CD4-positive, alpha-beta T cell treated with Interleukin-17A for 1 hour (primary cell): ENCODE data around the gene RAB17.

Source experiments
- DNase-seq: peaks from one replicate; pipeline ENCODE4 v3.0.0-alpha.2; 2020

Gene RAB17

GRCh38 chr2:237556773-237557632 lies 33.5 kb downstream of the RAB17 start:
- no peak for DNase-seq

GRCh38 chr2:237555560-237555959 lies 35.0 kb downstream of the RAB17 start:
- DNase-seq = no peak

DNA sequence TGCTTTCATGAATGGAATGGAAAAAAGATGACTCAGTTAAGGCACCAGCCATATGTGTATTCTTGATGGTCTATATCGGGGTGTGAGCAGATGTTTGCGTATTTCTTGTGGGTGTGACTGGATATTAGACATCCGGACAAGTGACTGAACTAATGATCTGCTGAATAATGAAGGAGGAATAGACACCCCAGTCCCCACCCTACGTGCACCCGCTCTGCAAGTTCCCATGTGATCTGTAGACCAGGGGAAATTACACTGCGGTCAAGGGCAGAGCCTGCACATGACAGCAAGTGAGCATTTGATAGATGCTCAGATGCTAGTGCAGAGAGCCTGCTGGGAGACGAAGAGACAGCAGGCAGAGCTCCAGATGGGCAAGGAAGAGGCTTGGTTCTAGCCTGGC lies 36.6 kb downstream of the RAB17 start:
- DNase-seq = no peak

DNA sequence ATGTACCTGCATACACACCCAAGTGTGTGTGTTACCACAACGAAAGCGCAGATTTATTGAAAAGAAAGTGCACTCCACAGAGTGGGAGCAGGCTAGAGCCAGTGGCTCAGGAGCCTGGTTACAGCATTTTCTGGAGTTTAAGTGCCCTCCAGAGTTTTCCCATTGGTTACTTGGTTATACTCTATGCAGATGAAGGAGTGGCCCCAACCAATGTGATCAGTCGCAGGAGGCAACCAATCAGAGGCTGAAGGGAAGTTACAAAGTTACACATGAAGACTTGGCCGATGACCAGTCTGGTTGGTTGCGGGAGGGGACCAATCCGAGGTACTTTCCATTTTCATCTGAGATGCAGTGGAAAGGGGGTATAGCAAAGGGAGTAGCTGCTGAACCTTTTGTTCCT lies 37.6 kb downstream of the RAB17 start:
- DNase-seq = no peak

DNA sequence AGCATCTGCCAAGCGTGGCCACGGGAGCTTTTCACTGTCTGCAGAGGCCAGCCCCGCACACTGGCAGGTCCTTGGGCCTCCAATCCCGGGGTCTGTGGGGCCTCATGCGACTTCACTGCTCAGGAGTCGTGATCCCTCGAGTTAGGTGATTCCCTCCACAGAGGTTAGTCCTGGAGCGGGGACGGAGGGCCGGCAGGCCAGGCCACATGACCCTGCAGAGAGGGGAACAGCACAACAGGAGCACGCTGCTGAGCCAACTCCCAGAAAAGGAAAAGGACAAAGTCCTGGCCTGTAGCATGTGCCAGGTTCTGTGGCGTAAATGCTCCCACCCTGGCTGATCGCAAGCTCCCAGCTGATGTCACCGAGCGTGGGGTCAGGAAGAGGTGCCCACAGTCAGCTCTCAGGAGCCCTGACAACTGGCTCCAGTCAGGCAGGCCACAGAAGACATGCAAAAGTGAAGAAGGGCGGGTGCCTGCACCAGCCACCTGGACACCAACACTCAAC lies 39.4 kb downstream of the RAB17 start:
- DNase-seq = no peak

DNA sequence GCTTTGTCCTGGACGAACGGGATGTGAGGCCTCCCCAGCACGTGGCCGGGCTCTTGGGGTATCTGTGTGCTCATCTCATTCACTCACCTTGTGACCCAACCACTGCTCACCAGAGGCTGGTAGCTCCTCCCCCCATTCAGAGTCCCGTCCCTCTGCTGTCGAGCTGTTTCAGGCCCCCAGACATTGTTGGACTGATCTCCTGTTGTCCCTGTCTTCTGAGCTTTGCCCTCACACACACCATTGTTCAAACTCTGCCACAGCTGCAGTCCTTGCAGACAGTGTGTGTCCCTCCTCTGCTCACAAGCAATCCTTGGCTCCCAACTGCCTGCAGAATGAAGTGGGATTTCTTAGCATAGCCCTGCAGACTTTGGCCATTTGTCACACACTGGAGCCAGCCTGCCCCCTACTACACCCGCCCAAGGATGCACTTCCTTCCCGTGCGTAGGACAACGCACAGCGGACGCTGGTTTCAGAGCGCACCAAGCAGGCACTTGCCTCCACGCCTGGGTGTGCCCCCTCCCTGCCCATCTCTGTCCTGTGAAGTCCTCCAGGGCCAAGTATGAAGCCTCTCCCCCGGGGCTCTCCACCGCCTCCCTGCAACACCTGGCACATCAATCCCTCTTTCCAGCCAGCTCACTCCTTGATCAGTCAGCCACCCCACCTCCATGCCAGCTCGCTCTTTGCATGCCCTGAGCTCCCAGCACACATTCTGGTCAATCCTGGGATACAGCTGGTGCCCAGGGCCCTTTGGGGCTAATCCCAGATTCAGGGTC lies 40.7 kb downstream of the RAB17 start:
- no peak for DNase-seq

DNA sequence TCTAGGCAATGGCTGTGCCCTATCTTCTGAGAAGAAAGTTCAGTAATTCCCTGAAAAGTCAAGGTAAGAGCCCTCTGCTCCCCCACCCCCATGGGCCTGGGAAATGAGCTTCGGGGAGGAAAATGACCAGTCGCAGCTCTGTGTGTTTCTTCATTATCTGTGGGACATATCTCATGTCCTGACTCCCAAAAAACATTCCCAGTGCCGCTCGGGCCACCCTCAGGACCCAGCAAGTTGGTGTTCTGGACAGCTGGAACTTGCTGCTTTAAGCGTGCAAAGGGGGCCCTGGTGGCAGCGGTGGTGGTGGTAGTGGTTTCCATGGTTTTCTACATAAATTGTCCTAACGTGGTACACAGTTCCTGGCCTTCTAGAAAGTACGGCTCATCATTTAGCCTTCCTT lies 41.3 kb downstream of the RAB17 start:
- DNase-seq = no peak

DNA sequence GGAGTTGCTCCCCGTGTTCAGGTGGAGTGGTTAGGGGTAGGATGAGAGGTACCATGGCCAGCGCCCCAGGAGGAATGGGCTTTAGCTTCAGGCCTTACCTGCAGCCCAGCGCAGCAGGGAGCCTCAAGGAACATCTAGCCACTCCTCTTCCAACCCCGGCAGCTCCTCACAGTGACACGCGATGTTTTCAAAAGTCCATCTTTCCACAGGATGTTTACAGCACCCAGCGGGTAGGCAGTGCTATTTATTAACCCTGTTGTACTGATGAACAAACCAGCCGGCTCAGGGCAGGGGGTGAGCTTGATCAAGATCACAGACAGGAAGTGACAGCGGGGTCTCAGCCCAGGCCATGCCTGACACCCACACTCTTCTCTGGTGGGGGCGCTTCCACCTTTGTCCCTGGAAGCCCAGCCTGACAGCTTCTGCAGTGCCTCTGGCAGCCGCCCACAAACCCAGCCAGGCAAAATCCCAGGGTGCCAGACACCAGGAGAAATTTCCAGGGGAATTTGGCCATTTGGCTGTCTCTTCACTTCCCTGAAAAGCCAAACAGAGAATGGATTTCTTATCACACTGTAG lies 42.6 kb downstream of the RAB17 start:
- no peak for DNase-seq

DNA sequence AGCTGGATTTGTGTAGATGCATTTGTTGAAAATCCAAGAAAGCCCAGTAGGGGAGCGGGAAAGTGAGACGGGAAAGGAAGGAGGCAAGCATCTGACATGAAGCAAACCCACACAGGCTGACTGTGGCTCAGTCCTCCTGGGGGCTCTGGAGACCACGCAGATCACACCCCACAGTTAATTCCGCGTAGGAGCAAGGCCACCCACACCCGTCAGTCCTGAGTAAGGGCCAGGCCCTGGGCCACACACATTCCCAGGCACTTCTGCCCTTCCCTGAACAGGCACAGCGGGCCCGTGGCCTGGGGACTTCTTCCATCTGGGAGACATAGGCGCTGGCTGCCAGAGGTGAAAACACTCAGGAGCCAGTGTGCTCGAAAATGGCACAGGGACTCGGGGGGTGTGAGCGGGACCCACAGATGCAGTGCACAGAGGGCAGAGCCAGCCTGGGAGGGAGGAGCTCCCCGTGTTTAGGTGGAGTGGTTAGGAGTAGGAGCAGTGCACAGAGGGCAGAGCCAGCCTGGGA lies 43.6 kb downstream of the RAB17 start:
- no peak for DNase-seq

- no peak for DNase-seq
These were observed 44.3 kb downstream of the RAB17 start for GRCh38 chr2:237546040-237546875.

- no peak for DNase-seq
These were observed 48.4 kb downstream of the RAB17 start for GRCh38 chr2:237542001-237542704.

DNA sequence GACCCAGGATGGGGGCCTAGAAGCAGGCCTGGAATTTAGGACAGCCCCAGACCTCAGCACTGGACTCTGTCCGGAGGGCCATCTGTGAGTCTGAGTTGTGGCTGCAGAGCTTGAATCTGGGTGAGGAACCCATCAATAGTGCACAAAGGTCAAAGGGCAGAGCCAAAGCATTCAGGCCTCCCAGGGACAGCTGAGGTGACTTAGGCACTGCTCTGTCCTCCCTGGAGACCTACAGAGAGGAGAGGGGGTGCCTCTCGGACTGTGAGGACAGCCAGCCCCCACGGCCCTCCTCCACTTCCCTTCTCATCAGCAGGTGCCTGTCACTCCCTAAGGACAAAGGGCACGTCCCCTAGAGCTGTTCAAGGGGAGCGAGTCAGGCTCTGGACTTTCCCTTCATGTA lies 49.3 kb downstream of the RAB17 start:
- no peak for DNase-seq

DNA sequence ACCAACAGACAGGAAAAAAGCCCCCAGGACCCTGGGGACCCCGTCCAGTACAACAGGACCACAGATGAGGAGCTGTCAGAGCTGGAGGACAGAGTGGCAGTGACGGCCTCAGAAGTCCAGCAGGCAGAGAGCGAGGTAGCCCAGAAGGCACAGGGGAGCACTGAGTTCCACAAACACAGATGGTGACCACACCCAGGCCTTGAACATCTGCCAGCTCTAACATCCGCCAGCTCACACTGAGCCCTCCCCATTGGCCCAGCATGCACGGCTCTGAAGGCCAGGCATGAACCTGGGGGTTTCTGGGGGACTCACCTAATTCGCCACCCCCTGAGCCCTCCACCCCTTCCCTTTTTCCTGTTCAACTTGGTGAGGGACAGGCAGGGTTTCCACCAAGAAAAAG lies 49.7 kb downstream of the RAB17 start:
- no peak for DNase-seq

GRCh38 chr2:237540223-237540775 lies 50.2 kb downstream of the RAB17 start:
- no peak for DNase-seq

DNA sequence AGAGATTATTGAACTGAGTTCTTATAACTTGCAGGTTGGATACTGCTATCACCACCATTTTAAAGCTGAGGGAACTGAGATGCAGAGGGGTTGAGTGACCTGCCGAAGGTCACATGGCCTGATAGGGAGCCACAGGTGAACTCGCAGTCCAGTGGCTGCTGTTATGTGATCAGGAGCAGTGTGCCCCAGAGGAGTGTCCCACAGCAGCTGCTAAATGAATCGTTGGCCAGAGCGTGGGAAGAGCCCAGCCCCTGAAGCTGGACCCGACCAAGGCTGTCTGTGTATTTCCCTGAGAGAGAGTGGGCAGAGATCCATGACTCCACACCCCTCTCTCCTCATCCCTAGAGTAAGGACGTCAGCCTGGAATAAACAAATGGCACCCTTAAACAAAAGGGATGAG lies 50.9 kb downstream of the RAB17 start:
- no peak for DNase-seq

DNA sequence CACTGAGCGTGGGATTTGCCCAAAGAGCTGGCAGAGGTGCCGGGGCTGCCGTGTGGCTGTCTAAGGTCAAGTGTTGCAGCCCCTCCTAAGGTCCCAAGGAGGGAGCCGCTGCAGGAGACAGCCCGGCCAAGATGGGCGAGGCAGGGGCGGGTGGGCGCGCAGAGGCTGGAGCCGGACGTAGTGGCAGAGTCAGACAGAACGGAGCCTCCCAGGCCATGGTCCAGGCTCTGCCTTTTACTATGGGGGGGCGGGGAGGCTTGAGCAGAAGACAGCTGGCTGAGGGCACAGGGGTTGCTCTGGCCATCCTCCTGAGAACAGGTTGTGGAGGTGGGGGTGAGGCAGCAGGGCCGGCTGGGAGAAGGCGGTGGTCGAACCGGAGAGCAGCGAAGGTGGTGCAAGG lies 51.6 kb downstream of the RAB17 start:
- DNase-seq = no peak

DNA sequence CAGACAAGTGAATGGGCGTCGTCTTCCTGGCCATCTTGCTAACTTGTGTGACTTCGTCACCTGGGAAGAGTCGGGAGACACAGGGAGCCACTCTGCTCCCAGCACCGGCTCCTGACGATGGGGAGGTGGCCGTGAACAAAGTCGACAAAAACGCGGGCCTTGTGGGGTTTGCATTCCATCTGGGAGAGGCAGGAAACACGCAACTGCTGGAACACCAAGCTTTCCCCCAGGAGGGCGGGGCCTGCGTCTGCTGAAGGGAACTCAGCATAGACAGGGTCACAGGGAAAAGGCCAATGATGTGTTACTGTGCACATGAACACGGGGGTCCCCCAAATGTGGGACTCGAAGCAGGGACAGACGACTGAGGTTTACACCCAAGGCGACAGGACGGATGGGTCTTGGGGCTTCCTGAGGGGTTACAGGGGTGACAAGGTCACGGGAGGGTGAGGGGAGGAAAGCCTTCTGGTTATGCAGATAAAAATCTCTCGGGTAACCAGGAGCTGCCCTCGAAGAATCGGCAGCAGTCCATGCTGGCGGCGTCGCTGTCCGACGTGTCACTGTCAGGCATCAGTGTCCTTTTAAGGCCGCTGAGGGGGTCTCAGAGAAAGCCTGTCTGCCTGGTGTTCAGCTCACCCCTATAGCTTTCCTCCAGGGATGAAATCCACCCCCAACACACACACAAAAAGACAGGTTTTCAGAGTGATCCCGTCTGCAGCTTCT lies 52.4 kb downstream of the RAB17 start:
- DNase-seq = no peak

GRCh38 chr2:237536617-237537016 lies 53.9 kb downstream of the RAB17 start:
- no peak for DNase-seq

GRCh38 chr2:237536083-237536415 lies 54.5 kb downstream of the RAB17 start:
- DNase-seq = no peak

GRCh38 chr2:237535385-237536082 lies 55.0 kb downstream of the RAB17 start:
- no peak for DNase-seq
